Natural killer cell (primary cell): Measurements from ENCODE around the gene WNT3A. TPM values are rescaled to one million over a fixed set of nuclear protein-coding genes. Genes with fewer than 3 reads are reported as not detected.

ENCODE experiments used
- ATAC-seq, 3 donors: fragments of 150-1000 bp in 2 of 3; fragments of 200-7000 bp in 1 of 3; cut with Tn5 transposase; 1 replicate in 1 of 3; 2 replicates in 2 of 3; pipeline ENCODE4 v1.10.0; 2021; ENCODE audit warnings: mild to moderate bottlenecking in 2 of 3, moderate library complexity in 2 of 3
- DNase-seq, 2 donors: peaks; one replicate each; pipeline versions ENCODE4 v3.0.0 to v3.0.0-alpha.2; 2013 to 2021; ENCODE audit warnings: mixed read lengths in 1 of 2
- H3K27ac ChIP-seq: one replicate; pipeline ENCODE4 v1.5.1; 2013; ENCODE audit warnings: mild to moderate bottlenecking, low read length
- H3K27me3 ChIP-seq: one replicate; pipeline ENCODE4 v1.6.1; 2013; ENCODE audit warnings: low read length; ENCODE audit not compliant: control insufficient read depth, insufficient read depth
- H3K36me3 ChIP-seq: one replicate; pipeline ENCODE4 v1.6.1; 2013; ENCODE audit warnings: low read length; ENCODE audit not compliant: control insufficient read depth, insufficient read depth
- H3K4me1 ChIP-seq: one replicate; pipeline ENCODE4 v1.6.1; 2013; ENCODE audit warnings: low read length; ENCODE audit not compliant: control insufficient read depth, insufficient read depth
- H3K4me3 ChIP-seq: one replicate; pipeline ENCODE4 v1.5.1; 2013; ENCODE audit warnings: low read length
- H3K9me3 ChIP-seq: one replicate; pipeline ENCODE4 v1.6.1; 2013; ENCODE audit warnings: low read length; ENCODE audit not compliant: control insufficient read depth, insufficient read depth
- H3K27ac Mint-ChIP-seq, 2 donors: one replicate each; pipeline ENCODE4 v1.8.0; 2022; ENCODE audit warnings: mild to moderate bottlenecking in 2 of 2, mixed read lengths in 2 of 2, moderate library complexity in 1 of 2
- H3K27me3 Mint-ChIP-seq, 2 donors: one replicate each; pipeline ENCODE4 v1.8.0; 2022; ENCODE audit warnings: low read depth in 2 of 2, mixed read lengths in 2 of 2
- H3K36me3 Mint-ChIP-seq: one replicate; pipeline ENCODE4 v1.8.0; 2022; ENCODE audit warnings: mixed read lengths
- H3K4me1 Mint-ChIP-seq, 2 donors: one replicate each; pipeline ENCODE4 v1.8.0; 2022; ENCODE audit warnings: mixed read lengths in 2 of 2
- H3K4me3 Mint-ChIP-seq: one replicate; pipeline ENCODE4 v1.8.0; 2022; ENCODE audit warnings: mild to moderate bottlenecking, moderate library complexity, mixed read lengths
- H3K9me3 Mint-ChIP-seq, 2 donors: one replicate each; pipeline ENCODE4 v1.8.0; 2022; ENCODE audit warnings: mixed read lengths in 2 of 2
- CTCF ChIP-seq: fragments of 200-600 bp; IDR thresholded peaks from one replicate; pipeline ENCODE4 v1.8.0; 2022; ENCODE audit warnings: antibody characterized with exemption
- WGBS: methylation state at CpG from one replicate; pipeline ENCODE4 v1.1.7; 2013; ENCODE audit warnings: missing lambda C conversion rate; ENCODE audit not compliant: insufficient coverage; 5-methylcytosine and 5-hydroxymethylcytosine counted together
- intact Hi-C: fragments of 100-400 bp; cut with micrococcal nuclease; formaldehyde crosslinking; loops from one replicate; pipeline ENCODE4 v1.14.2; 2022
- total RNA-seq, 4 donors: library from RNA; stranded (reverse); fragments of 120-200 nt in 1 of 4; gene quantifications; one replicate each; pipeline versions ENCODE4 v1.2.3 to v1.2.4, GENCODE V29; 2013 to 2022

Gene WNT3A
- total RNA-seq, 3 donors from 2014 or later (not counting 1 experiment from before 2014, with no cell fraction given), result not detected

- Mint-ChIP-seq H3K27me3 (peaks cover 24 to 44% of the 10 kb centered on the region in 2 donors), H3K4me3 (no peak overlapping the region), H3K4me1 (no peaks in the 10 kb centered on the region), H3K36me3 (no peaks in the 10 kb centered on the region), H3K27ac (no peak overlapping the region), H3K9me3 (peaks cover 0 to 4% of the 10 kb centered on the region in 2 donors)
- Histone ChIP-seq H3K9me3 (peaks cover 2% of the 10 kb centered on the region), H3K4me1 (peaks cover 3% of the 10 kb centered on the region), H3K27me3 (peaks cover 15% of the 10 kb centered on the region), H3K4me3 (no peak overlapping the region), H3K27ac (no peak overlapping the region), H3K36me3 (no peaks in the 10 kb centered on the region)
- 83% methylated on average over 15 of the region's 15 CpGs for WGBS
- no peak for TF ChIP-seq CTCF
- ATAC-seq, result no peak
- DNase-seq, result peak in 1 of 2 donors; percentile 11
- intact Hi-C loops, result no loop called here
Measured at GRCh38 chr1:228001738-228002535, 4.9 kb upstream of the WNT3A start.

GRCh38 chr1:228002792-228003191 lies 4.0 kb upstream of the WNT3A start:
- peaks cover 31 to 44% of the 10 kb centered on the region in 2 donors for H3K27me3 Mint-ChIP-seq
- DNase-seq (no peak), ATAC-seq (no peak)
- intact Hi-C loops, result no loop called here
- no peaks in the 10 kb centered on the region for H3K4me1 Mint-ChIP-seq
- Histone ChIP-seq H3K9me3 (no peaks in the 10 kb centered on the region), H3K4me3 (no peak overlapping the region), H3K27ac (no peak overlapping the region), H3K27me3 (peaks cover 15% of the 10 kb centered on the region), H3K4me1 (peaks cover 3% of the 10 kb centered on the region), H3K36me3 (no peaks in the 10 kb centered on the region)
- H3K27ac Mint-ChIP-seq, result no peak overlapping the region
- TF ChIP-seq CTCF, result no peak
- peaks cover 0 to 4% of the 10 kb centered on the region in 2 donors for H3K9me3 Mint-ChIP-seq
- no peaks in the 10 kb centered on the region for H3K36me3 Mint-ChIP-seq
- 90% methylated on average over 3 of the region's 3 CpGs for WGBS
- H3K4me3 Mint-ChIP-seq, result no peak overlapping the region

GRCh38 chr1:228003461-228004330 lies 3.1 kb upstream of the WNT3A start:
- no peak overlapping the region for H3K4me3 ChIP-seq
- intact Hi-C loops, result no loop called here
- ATAC-seq (no peak), DNase-seq (peak in 1 of 2 donors; percentile 0)
- H3K27ac Mint-ChIP-seq, result no peak overlapping the region
- H3K4me1 Mint-ChIP-seq, result no peaks in the 10 kb centered on the region
- H3K4me1 ChIP-seq, result peaks cover 3% of the 10 kb centered on the region
- H3K9me3 Mint-ChIP-seq, result no peaks in the 10 kb centered on the region
- TF ChIP-seq CTCF, result no peak
- no peak overlapping the region for H3K4me3 Mint-ChIP-seq
- no peak overlapping the region for H3K27ac ChIP-seq
- no peaks in the 10 kb centered on the region for H3K9me3 ChIP-seq
- WGBS, result 56% methylated on average over 14 of the region's 14 CpGs
- no peaks in the 10 kb centered on the region for H3K36me3 ChIP-seq
- peaks cover 15% of the 10 kb centered on the region for H3K27me3 ChIP-seq
- peaks cover 29 to 36% of the 10 kb centered on the region in 2 donors for H3K27me3 Mint-ChIP-seq
- no peaks in the 10 kb centered on the region for H3K36me3 Mint-ChIP-seq
